ENCODE results near the gene HTR3E.
"Not testable (repeated sequence)": the region's sequence is repeated elsewhere in the genome, so short reads cannot be mapped to it uniquely, and the experiment has no call there.

DNA sequence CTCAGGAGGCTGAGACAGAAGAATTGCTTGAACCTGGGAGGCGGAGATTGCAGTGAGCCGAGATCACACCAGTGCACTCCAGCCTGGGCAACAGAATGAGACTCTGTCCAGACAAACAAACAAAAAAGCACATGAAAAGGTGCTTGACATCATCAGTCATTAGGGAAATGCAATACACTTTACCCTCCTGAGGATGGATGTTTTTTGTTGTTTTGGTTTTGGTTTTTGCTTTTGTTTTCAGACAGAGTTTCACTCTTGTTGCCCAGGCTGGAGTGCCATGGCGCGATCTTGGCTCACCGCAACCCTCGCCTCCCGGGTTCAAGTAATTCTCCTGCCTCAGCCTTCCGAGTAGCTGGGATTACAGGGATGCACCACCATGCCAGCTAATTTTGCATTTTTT is 24.2 kb downstream of the HTR3E start:
- TF ChIP-seq, protein P1, sequence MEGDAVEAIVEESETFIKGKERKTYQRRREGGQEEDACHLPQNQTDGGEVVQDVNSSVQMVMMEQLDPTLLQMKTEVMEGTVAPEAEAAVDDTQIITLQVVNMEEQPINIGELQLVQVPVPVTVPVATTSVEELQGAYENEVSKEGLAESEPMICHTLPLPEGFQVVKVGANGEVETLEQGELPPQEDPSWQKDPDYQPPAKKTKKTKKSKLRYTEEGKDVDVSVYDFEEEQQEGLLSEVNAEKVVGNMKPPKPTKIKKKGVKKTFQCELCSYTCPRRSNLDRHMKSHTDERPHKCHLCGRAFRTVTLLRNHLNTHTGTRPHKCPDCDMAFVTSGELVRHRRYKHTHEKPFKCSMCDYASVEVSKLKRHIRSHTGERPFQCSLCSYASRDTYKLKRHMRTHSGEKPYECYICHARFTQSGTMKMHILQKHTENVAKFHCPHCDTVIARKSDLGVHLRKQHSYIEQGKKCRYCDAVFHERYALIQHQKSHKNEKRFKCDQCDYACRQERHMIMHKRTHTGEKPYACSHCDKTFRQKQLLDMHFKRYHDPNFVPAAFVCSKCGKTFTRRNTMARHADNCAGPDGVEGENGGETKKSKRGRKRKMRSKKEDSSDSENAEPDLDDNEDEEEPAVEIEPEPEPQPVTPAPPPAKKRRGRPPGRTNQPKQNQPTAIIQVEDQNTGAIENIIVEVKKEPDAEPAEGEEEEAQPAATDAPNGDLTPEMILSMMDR (IDR thresholded peaks at IDR 0.05) = not testable (repeated sequence)
- TF ChIP-seq POLR2A (IDR thresholded peaks at IDR 0.05) = not testable (repeated sequence)
